ENCODE measurements around the gene ARHGEF40.

DNA sequence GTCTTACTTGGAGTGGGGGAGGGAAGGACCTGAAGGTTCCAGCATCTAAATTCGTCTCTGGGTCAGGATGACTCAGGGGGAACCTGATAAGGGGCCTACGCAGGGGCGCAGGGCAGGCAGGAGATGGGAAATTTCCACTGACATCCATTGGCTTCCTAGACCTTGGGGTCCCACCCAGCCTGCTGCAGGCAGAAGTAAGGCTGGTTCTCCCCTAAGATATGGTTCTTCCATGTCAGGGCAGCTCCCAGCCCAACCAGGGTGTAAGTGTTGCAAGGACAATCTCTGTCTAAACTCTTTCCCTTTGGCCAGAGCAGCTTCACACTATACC is 43.2 kb upstream of the ARHGEF40 start:
- no peak for TF ChIP-seq SIN3A (IDR thresholded peaks at IDR 0.05; ENCODE audit: borderline replicate concordance, insufficient read depth, low read length)
- no peak for TF ChIP-seq POLR2AphosphoS5 (IDR thresholded peaks at IDR 0.05; ENCODE audit: low read depth, low read length)
